A673 (cell line): ENCODE measurements around the gene RBBP7.

Experiments used
- EZH2 ChIP-seq: fragments of 200-600 bp; sonication (generic); IDR thresholded peaks from 2 replicates; pipeline ENCODE4 v1.6.1; 2017; ENCODE audit warnings: borderline replicate concordance, low read depth, mild to moderate bottlenecking, mixed read lengths, antibody characterized with exemption, low read length; ENCODE audit not compliant: poor library complexity, severe bottlenecking
- TF ChIP-seq, protein P1 (sequence below): fragments of 300-800, 200-600 bp; sonication (generic); conservative IDR thresholded peaks from 2 replicates; pipeline ENCODE4 v1.5.1; 2017; ENCODE audit warnings: low read depth, mild to moderate bottlenecking, antibody characterized with exemption, low read length, moderate library complexity, mixed read lengths

DNA sequence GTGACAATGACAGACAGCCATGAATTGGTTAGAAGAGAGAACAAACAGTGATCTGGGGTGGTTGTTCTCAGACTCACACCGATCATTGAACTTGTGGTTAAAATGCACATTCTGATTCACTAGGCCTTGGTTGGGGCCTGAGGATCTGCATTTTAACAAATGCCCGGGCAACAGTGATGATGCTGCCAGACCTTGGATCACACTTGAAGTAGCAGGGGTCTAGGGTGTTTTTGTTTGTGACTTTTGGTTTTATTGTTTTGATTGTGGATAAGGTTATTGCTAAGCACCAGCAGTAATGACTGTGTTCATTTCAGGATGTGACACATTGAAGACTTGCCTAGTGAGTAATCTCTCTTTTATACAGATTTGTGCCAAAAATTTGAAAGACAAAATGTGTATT lies 47.4 kb downstream of the RBBP7 start:
- TF ChIP-seq, protein P1, sequence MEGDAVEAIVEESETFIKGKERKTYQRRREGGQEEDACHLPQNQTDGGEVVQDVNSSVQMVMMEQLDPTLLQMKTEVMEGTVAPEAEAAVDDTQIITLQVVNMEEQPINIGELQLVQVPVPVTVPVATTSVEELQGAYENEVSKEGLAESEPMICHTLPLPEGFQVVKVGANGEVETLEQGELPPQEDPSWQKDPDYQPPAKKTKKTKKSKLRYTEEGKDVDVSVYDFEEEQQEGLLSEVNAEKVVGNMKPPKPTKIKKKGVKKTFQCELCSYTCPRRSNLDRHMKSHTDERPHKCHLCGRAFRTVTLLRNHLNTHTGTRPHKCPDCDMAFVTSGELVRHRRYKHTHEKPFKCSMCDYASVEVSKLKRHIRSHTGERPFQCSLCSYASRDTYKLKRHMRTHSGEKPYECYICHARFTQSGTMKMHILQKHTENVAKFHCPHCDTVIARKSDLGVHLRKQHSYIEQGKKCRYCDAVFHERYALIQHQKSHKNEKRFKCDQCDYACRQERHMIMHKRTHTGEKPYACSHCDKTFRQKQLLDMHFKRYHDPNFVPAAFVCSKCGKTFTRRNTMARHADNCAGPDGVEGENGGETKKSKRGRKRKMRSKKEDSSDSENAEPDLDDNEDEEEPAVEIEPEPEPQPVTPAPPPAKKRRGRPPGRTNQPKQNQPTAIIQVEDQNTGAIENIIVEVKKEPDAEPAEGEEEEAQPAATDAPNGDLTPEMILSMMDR = no peak
- no peak for TF ChIP-seq EZH2
